ENCODE measurements around the gene ATP8B3. TPM values are rescaled to one million over a fixed set of nuclear protein-coding genes. Genes with fewer than 3 reads are reported as not detected.

Gene ATP8B3
- total RNA-seq, 1 donor from 2014 or later = 1.1 TPM

DNA sequence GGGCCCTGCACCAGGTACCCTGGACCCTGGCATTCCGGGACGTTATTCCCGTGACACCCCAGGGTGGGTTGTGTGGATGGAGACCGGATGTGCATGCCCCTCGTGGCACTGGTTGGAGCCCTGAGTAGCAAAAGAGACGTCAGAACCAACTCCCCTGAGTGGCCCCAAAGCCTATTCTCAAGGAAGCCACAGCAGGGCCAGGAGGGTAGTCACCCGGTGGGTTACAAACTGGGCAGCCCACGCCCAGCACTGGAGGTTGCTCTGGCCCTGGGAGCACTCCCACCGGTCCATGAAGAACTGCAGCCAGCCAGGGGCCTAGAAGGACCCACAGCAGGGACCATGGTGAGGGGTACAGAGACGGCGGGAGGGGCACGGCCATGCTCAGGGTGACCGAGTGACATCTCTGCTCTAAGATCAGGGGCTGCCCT lies 43.8 kb upstream of the ATP8B3 start:
- DNase-seq (ENCODE audit: low read depth, low spot score) = no peak
- Mint-ChIP-seq H3K27me3 (ENCODE audit: low read depth) (peaks cover 7% of the 10 kb centered on the region), H3K4me3 (peak overlapping the region; percentile 15), H3K9me3 (no peaks in the 10 kb centered on the region), H3K36me3 (ENCODE audit: low read depth) (no peaks in the 10 kb centered on the region), H3K27ac (ENCODE audit: unreplicated experiment) (no peak overlapping the region), H3K4me1 (peaks cover 9% of the 10 kb centered on the region)
- TF ChIP-seq, protein P1, sequence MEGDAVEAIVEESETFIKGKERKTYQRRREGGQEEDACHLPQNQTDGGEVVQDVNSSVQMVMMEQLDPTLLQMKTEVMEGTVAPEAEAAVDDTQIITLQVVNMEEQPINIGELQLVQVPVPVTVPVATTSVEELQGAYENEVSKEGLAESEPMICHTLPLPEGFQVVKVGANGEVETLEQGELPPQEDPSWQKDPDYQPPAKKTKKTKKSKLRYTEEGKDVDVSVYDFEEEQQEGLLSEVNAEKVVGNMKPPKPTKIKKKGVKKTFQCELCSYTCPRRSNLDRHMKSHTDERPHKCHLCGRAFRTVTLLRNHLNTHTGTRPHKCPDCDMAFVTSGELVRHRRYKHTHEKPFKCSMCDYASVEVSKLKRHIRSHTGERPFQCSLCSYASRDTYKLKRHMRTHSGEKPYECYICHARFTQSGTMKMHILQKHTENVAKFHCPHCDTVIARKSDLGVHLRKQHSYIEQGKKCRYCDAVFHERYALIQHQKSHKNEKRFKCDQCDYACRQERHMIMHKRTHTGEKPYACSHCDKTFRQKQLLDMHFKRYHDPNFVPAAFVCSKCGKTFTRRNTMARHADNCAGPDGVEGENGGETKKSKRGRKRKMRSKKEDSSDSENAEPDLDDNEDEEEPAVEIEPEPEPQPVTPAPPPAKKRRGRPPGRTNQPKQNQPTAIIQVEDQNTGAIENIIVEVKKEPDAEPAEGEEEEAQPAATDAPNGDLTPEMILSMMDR (conservative IDR thresholded peaks at IDR 0.05) = no peak

DNA sequence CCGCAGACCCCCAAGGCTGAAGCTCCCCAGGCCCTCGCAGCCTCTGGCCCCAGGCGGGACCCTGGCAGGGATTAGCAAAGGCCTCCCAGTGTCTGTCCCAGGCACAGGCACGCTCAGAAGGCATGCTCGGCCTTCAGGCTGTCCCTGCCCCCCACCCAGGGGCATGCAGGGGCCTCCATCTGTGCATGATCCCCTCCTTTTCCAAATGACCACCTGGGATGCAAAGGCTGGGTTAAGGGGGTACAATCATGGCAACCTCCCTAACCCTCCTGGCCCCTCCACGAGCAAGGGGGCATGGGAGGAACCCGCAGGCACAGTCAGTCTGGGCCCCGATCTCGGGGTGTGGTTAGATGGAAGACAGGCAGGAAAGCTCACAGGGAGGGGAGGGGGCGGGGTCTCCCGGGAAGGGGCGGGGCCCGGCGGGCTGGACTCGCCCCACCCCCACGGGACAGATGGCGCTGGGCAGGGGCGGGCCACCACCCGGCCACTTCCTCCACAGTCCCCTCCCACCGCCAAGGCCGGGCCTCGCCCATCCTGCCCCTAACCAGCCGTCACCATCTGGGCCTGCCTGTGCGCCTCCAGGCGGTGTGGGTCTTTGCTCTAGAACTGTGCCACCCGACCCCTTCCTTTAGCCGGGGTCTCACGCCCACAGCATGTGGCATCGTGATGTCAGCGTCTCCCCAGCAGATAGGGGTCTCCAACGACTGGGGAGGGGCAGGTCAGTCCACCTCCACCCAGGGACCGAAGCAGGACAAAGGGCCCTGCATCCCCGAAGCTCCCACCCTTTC lies 43.2 kb upstream of the ATP8B3 start:
- Mint-ChIP-seq H3K27ac (ENCODE audit: unreplicated experiment) (peak overlapping the region; percentile 91), H3K27me3 (ENCODE audit: low read depth) (peaks cover 4% of the 10 kb centered on the region), H3K4me1 (peaks cover 9% of the 10 kb centered on the region), H3K9me3 (no peaks in the 10 kb centered on the region), H3K36me3 (ENCODE audit: low read depth) (no peaks in the 10 kb centered on the region), H3K4me3 (peak overlapping the region; percentile 49)
- TF ChIP-seq, protein P1 (conservative IDR thresholded peaks at IDR 0.05) = no peak
- DNase-seq (ENCODE audit: low read depth, low spot score) = peak; percentile 58

DNA sequence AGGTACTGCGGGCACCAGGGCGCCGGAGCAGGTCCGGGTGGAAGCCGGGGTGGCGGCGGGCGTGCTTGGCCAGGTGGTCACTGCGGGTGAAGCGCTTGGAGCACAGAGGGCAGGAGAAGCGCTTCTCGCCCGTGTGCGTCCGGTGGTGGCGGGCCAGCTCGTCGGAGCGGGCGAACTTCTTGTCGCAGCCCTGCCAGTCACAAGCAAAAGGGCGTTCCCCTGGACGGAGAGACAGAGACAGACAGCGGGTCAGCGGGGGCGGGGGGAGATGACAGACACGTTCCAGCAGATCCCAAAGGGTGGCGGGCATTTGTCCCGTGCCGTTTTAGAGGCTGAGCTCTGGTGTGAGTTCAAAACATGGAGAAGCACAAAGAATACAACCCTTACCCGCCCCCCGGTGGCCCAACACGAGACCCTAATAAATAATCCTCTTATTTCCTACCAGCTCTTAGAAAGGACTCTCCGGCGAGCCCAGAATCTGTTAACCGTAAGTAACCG lies 42.5 kb upstream of the ATP8B3 start:
- peaks cover 4% of the 10 kb centered on the region for H3K27me3 Mint-ChIP-seq (ENCODE audit: low read depth)
- no peak overlapping the region for H3K27ac Mint-ChIP-seq (ENCODE audit: unreplicated experiment)
- no peaks in the 10 kb centered on the region for H3K9me3 Mint-ChIP-seq
- no peak for DNase-seq (ENCODE audit: low read depth, low spot score)
- peaks cover 9% of the 10 kb centered on the region for H3K4me1 Mint-ChIP-seq
- H3K4me3 Mint-ChIP-seq = peak overlapping the region; percentile 49
- TF ChIP-seq, protein P1 (conservative IDR thresholded peaks at IDR 0.05) = no peak
- H3K36me3 Mint-ChIP-seq (ENCODE audit: low read depth) = no peaks in the 10 kb centered on the region

DNA sequence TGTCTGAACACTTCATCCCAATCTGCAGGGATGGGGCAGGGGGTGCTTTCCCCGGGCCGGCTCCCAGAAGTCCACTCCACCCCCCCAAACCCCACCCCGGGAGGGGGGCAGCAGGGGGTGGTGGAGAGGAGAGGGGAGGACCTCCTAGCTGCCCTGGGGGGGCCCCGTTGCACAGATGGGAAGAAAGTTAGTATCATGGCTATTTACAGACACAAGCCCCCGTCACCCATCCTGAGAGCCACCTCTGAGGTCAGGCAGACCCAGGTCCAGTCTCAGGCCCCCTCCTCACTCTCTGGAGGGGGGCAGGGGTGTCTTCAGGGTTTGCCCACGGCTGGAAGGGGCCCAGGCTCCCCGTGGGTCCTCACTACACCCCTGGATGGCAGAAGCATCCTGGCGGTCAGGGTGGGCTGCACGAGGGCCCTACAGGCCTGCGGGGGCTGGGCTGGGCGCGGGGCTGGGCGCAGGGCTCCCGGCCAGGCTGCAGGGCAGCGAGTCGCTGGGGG lies 42.0 kb upstream of the ATP8B3 start:
- H3K4me1 Mint-ChIP-seq = peaks cover 5% of the 10 kb centered on the region

DNA sequence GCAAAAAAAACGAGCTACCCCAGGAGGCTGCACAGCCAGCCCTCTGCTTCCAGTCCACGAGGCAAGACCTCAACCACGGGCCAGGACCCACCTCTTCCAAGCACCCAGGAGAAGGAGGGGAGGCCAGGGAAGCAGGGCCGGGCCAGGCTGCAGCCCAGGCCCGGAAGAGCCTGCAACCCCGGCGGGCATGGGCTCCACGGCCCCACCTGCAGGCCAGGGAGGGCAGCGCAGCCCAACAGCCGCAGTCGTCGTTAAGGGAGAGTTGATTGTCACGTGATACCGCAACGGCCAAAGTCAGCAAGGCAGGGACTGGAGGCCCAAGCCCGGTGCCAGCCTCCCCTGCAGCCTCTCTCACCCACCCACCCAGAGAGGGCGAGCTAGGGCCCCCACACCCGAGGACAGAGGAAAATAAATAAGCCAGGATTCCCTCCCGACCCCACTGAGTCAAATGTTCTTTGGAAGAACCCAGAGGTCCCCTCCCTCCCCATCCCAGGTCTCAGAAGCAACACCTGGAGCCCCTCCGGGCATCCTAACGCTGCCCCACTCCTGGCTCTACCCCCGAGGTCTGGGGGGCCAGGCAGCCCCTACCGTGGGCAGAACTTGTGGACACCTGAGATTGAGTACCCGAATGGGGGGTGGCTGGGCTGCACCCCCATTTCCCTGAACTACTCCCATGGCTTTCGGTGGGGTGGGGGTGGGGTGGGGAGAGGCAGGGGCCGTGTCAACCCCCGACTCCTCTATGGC lies 41.4 kb upstream of the ATP8B3 start:
- DNase-seq (ENCODE audit: low read depth, low spot score) = peak; percentile 71
- peak overlapping the region; percentile 67 for H3K27ac Mint-ChIP-seq (ENCODE audit: unreplicated experiment)
- peak overlapping the region; percentile 72 for H3K4me3 Mint-ChIP-seq
- peaks cover 4% of the 10 kb centered on the region for H3K4me1 Mint-ChIP-seq
- H3K27me3 Mint-ChIP-seq (ENCODE audit: low read depth) = no peaks in the 10 kb centered on the region
- no peaks in the 10 kb centered on the region for H3K36me3 Mint-ChIP-seq (ENCODE audit: low read depth)
- TF ChIP-seq, protein P1 (conservative IDR thresholded peaks at IDR 0.05) = peak; percentile 86
- H3K9me3 Mint-ChIP-seq = no peaks in the 10 kb centered on the region

More for the DNA sequence above, 42.0 kb upstream of the ATP8B3 start:
- no peak overlapping the region for H3K27ac Mint-ChIP-seq (ENCODE audit: unreplicated experiment)
- H3K4me3 Mint-ChIP-seq = no peak overlapping the region
- H3K9me3 Mint-ChIP-seq = no peaks in the 10 kb centered on the region
- TF ChIP-seq, protein P1 (conservative IDR thresholded peaks at IDR 0.05) = no peak
- no peak for DNase-seq (ENCODE audit: low read depth, low spot score)
- peaks cover under 1% of the 10 kb centered on the region for H3K27me3 Mint-ChIP-seq (ENCODE audit: low read depth)
- H3K36me3 Mint-ChIP-seq (ENCODE audit: low read depth) = no peaks in the 10 kb centered on the region
